ENCODE data around the gene THSD4.

The THSD4 gene

DNA sequence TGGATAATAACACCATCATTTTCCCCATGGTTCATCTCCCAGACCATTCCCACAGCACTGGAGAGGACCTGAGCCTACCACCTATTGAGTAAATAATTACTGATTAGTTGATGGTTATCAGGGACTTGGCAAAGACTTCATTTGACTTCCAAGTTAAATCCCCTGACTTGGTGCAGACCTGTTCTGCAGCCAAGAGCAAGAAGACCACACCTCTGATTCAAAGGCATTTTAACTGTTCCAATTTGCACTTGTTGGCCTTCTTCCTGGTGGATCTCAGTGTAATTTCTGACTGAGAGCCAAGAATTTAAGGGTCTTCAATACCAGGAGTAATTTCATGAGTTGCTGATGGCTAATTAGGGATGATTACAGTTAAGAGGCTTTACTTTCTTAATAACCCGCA, 24.0 kb downstream of the THSD4 start:
- Histone ChIP-seq H3K9me3 (ENCODE audit: control insufficient read depth, insufficient read depth, low read length) (no peaks in the 10 kb centered on the region; the same call in 1 of the 2 replicates), H3F3A (ENCODE audit: control insufficient read depth, insufficient read depth) (no peaks in the 10 kb centered on the region), H3K9me2 (replicated peaks; ENCODE audit: control insufficient read depth, low read length) (no peaks in the 10 kb centered on the region), H3K4me1 (ENCODE audit: control insufficient read depth, low read length) (no peaks in the 10 kb centered on the region), H3K36me3 (ENCODE audit: control insufficient read depth, low read length) (no peaks in the 10 kb centered on the region), H3K79me2 (ENCODE audit: control insufficient read depth, low read length) (no peaks in the 10 kb centered on the region), H3K27me3 (ENCODE audit: control insufficient read depth, low read length) (no peaks in the 10 kb centered on the region), H3K27ac (ENCODE audit: low read depth, low read length) (no peak overlapping the region), H4K20me1 (ENCODE audit: control insufficient read depth, insufficient read depth, low read depth, low read length) (no peaks in the 10 kb centered on the region), H3K4me2 (ENCODE audit: low read length) (no peak overlapping the region), H3K4me3 (ENCODE audit: low read length) (no peak overlapping the region)
- TF ChIP-seq, protein P1, sequence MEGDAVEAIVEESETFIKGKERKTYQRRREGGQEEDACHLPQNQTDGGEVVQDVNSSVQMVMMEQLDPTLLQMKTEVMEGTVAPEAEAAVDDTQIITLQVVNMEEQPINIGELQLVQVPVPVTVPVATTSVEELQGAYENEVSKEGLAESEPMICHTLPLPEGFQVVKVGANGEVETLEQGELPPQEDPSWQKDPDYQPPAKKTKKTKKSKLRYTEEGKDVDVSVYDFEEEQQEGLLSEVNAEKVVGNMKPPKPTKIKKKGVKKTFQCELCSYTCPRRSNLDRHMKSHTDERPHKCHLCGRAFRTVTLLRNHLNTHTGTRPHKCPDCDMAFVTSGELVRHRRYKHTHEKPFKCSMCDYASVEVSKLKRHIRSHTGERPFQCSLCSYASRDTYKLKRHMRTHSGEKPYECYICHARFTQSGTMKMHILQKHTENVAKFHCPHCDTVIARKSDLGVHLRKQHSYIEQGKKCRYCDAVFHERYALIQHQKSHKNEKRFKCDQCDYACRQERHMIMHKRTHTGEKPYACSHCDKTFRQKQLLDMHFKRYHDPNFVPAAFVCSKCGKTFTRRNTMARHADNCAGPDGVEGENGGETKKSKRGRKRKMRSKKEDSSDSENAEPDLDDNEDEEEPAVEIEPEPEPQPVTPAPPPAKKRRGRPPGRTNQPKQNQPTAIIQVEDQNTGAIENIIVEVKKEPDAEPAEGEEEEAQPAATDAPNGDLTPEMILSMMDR (IDR thresholded peaks at IDR 0.05; ENCODE audit: low read depth, low read length, poor library complexity, severe bottlenecking) = no peak
- no peak for TF ChIP-seq EZH2phosphoT487 (IDR thresholded peaks at IDR 0.05; ENCODE audit: borderline replicate concordance, low read length)

DNA sequence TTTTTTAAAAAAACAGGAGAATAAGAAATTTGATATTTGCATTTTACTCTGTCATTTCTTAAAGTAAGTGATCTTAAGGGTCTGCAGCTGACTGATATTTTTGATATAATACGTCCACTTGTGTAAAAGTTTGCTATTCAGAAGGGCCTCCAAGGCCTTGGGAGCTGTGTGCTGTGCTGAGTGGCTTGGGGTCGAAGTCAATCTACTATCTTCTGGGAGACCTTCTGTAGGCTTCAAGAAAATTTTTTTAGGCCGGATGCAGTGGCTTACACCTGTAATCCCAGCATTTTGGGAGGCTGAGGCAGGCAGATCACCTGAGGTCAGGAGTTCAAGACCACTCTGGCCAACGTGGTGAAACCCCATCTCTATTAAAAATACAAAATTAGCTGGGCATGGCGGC, 26.3 kb downstream of the THSD4 start:
- no peaks in the 10 kb centered on the region for H3F3A ChIP-seq (ENCODE audit: control insufficient read depth, insufficient read depth)
- TF ChIP-seq, protein P1 (IDR thresholded peaks at IDR 0.05; ENCODE audit: low read depth, low read length, poor library complexity, severe bottlenecking) = no peak
- TF ChIP-seq EZH2phosphoT487 (IDR thresholded peaks at IDR 0.05; ENCODE audit: borderline replicate concordance, low read length) = no peak
- no peaks in the 10 kb centered on the region for H3K4me1 ChIP-seq (ENCODE audit: control insufficient read depth, low read length)
- H3K27ac ChIP-seq (ENCODE audit: low read depth, low read length) = no peak overlapping the region
- no peak overlapping the region for H3K4me3 ChIP-seq (ENCODE audit: low read length)
- no peaks in the 10 kb centered on the region for H3K36me3 ChIP-seq (ENCODE audit: control insufficient read depth, low read length)
- no peak overlapping the region for H3K4me2 ChIP-seq (ENCODE audit: low read length)
- no peaks in the 10 kb centered on the region for H3K79me2 ChIP-seq (ENCODE audit: control insufficient read depth, low read length)
- H3K9me2 ChIP-seq (replicated peaks; ENCODE audit: control insufficient read depth, low read length) = no peaks in the 10 kb centered on the region
- H4K20me1 ChIP-seq (ENCODE audit: control insufficient read depth, insufficient read depth, low read depth, low read length) = no peaks in the 10 kb centered on the region
- H3K9me3 ChIP-seq (ENCODE audit: control insufficient read depth, insufficient read depth, low read length) = no peaks in the 10 kb centered on the region; the same call in 1 of the 2 replicates
- no peaks in the 10 kb centered on the region for H3K27me3 ChIP-seq (ENCODE audit: control insufficient read depth, low read length)

DNA sequence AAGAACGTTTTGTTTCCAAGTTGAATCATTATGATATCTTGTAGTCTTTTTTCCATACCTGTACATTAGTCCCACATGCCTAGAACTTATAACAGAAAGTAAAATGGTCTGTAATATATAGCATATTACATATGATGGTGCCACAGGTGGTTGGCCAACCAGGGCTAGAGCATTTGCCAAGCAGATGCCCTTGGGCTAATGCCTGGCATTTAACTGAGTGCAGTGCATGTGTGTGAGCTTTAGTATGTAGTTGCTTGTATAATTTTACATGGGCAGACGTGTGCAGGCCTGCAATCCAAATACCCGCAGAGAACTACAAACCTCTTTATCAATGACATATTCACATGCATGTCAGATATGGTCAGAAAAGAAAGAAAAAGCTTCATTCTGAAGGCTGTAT, 27.5 kb downstream of the THSD4 start:
- Histone ChIP-seq H3K9me3 (ENCODE audit: control insufficient read depth, insufficient read depth, low read length) (no peaks in the 10 kb centered on the region), H3F3A (ENCODE audit: control insufficient read depth, insufficient read depth) (no peaks in the 10 kb centered on the region), H3K4me1 (ENCODE audit: control insufficient read depth, low read length) (no peaks in the 10 kb centered on the region), H3K27ac (ENCODE audit: low read depth, low read length) (no peak overlapping the region), H3K36me3 (ENCODE audit: control insufficient read depth, low read length) (no peaks in the 10 kb centered on the region), H3K79me2 (ENCODE audit: control insufficient read depth, low read length) (no peaks in the 10 kb centered on the region), H3K27me3 (ENCODE audit: control insufficient read depth, low read length) (no peaks in the 10 kb centered on the region), H3K4me2 (ENCODE audit: low read length) (no peak overlapping the region), H4K20me1 (ENCODE audit: control insufficient read depth, insufficient read depth, low read depth, low read length) (no peaks in the 10 kb centered on the region), H3K9me2 (replicated peaks; ENCODE audit: control insufficient read depth, low read length) (no peaks in the 10 kb centered on the region), H3K4me3 (ENCODE audit: low read length) (no peak overlapping the region)
- TF ChIP-seq, protein P1 (IDR thresholded peaks at IDR 0.05; ENCODE audit: low read depth, low read length, poor library complexity, severe bottlenecking) = no peak
